HEK293T (cell line): ENCODE measurements around the gene SEMA5A.

Source experiments
- CTCF ChIA-PET: fragments of 350-600 bp; formaldehyde crosslinking; extraction: SDS; loops from one replicate; lab custom pipeline; 2021; ENCODE audit warnings: antibody characterized with exemption, inconsistent platforms; lab: Yijun Ruan, JAX
- POLR2A ChIA-PET: fragments of 350-600 bp; formaldehyde crosslinking; extraction: SDS; loops from one replicate; lab custom pipeline; 2020; ENCODE audit warnings: antibody characterized with exemption, inconsistent platforms; lab: Yijun Ruan, JAX
- DNase-seq: peaks from one replicate; pipeline ENCODE4 v3.0.0; 2012; ENCODE audit warnings: mixed read lengths; ENCODE audit errors: extremely low spot score
- ARNT ChIP-seq: fragments of 450-650 bp; IDR thresholded peaks from 2 replicates; pipeline ENCODE4 v1.6.1; 2017; ENCODE audit warnings: mild to moderate bottlenecking
- BHLHE40 ChIP-seq: fragments of 450-650 bp; IDR thresholded peaks from 2 replicates; pipeline ENCODE4 v1.6.1; 2016; ENCODE audit warnings: mild to moderate bottlenecking, moderate library complexity, borderline replicate concordance
- CTBP1 ChIP-seq: fragments of 450-650 bp; IDR thresholded peaks from 2 replicates; pipeline ENCODE4 v1.6.1; 2016; ENCODE audit warnings: borderline replicate concordance
- ELF4 ChIP-seq: fragments of 450-650 bp; IDR thresholded peaks from 2 replicates; pipeline ENCODE4 v1.6.1; 2017; ENCODE audit warnings: antibody characterized with exemption
- FOXA1 ChIP-seq: fragments of 450-650 bp; IDR thresholded peaks from 2 replicates; pipeline ENCODE4 v1.6.1; 2016; ENCODE audit warnings: mild to moderate bottlenecking
- FOXK2 ChIP-seq: fragments of 450-650 bp; IDR thresholded peaks from 2 replicates; pipeline ENCODE4 v1.6.1; 2016; ENCODE audit warnings: mild to moderate bottlenecking
- FOXM1 ChIP-seq: fragments of 450-650 bp; IDR thresholded peaks from 2 replicates; pipeline ENCODE4 v1.6.1; 2017; ENCODE audit warnings: mild to moderate bottlenecking, borderline replicate concordance
- HDGF ChIP-seq: fragments of 450-650 bp; IDR thresholded peaks from 2 replicates; pipeline ENCODE4 v1.6.1; 2017; ENCODE audit warnings: antibody characterized with exemption, borderline replicate concordance
- L3MBTL2 ChIP-seq: fragments of 450-650 bp; conservative IDR thresholded peaks from 2 replicates; pipeline ENCODE4 v1.6.1; 2016; ENCODE audit warnings: mild to moderate bottlenecking
- LEF1 ChIP-seq: fragments of 450-650 bp; IDR thresholded peaks from 2 replicates; pipeline ENCODE4 v1.6.1; 2017; ENCODE audit warnings: mild to moderate bottlenecking, borderline replicate concordance
- NFRKB ChIP-seq: fragments of 450-650 bp; IDR thresholded peaks from 2 replicates; pipeline ENCODE4 v1.6.1; 2016; ENCODE audit warnings: mild to moderate bottlenecking, moderate library complexity
- PKNOX1 ChIP-seq: fragments of 450-650 bp; IDR thresholded peaks from 2 replicates; pipeline ENCODE4 v1.6.1; 2016
- SP1 ChIP-seq: fragments of 450-650 bp; IDR thresholded peaks from 2 replicates; pipeline ENCODE4 v1.6.1; 2017
- SUZ12 ChIP-seq: fragments of 450-650 bp; IDR thresholded peaks from 2 replicates; pipeline ENCODE4 v1.6.1; 2016; ENCODE audit warnings: mild to moderate bottlenecking
- TARDBP ChIP-seq: fragments of 450-650 bp; IDR thresholded peaks from 2 replicates; pipeline ENCODE4 v1.6.1; 2016
- ZNF384 ChIP-seq: fragments of 450-650 bp; IDR thresholded peaks from 2 replicates; pipeline ENCODE4 v1.6.1; 2016

SEMA5A gene

DNA sequence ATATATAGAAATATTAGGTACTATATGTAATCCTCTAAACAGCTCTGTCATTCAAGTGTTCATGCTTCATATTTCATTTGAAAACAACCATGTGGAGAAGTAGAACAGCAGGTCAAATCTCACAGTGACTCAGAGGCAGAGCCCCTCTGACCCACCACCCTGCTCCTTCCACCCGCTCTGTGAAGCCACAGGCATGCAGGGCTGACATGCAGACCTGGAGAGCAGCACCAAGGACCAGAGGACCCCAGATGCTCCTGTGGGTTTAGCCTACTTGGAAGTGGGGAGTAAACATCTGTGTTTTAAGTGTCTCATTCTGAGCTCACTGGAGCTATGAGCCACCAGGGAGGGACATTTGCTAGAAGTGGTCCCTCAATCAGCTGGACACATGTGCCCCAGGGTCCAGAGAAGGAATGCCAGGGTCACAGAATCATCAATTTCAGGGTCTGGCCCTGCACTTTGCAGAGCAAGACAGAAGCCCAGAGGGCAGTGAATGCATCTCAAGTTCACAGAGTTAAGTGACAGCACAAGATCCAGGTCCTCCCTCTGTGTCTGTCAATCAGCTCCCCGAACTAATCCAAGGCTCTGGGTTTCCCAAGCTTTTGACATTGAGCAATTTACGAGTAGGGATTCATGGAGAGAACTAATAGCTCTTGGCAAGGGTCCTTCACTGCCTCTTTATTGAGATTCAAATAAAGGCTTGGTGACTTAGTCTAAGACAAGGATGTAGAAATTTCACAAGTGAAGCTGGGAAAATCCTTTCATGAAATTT lies 441.1 kb downstream of the SEMA5A start:
- ChIA-PET POLR2A (no interaction called here), CTCF (no interaction called here)
- no peak for DNase-seq
- no peak for TF ChIP-seq ARNT
- no peak for TF ChIP-seq ELF4
- no peak for TF ChIP-seq ZNF384
- no peak for TF ChIP-seq FOXA1
- no peak for TF ChIP-seq NFRKB
- no peak for TF ChIP-seq SUZ12
- no peak for TF ChIP-seq BHLHE40
- TF ChIP-seq PKNOX1: no peak
- no peak for TF ChIP-seq L3MBTL2
- no peak for TF ChIP-seq HDGF
- no peak for TF ChIP-seq FOXK2
- TF ChIP-seq CTBP1: no peak

GRCh38 chr5:9103290-9103689 lies 442.6 kb downstream of the SEMA5A start:
- ChIA-PET POLR2A (no interaction called here), CTCF (no interaction called here)
- TF ChIP-seq LEF1 (no peak), ARNT (no peak), CTBP1 (no peak), HDGF (no peak), FOXA1 (no peak), FOXK2 (no peak), ZNF384 (no peak), SUZ12 (no peak), NFRKB (no peak), BHLHE40 (no peak), L3MBTL2 (no peak)

GRCh38 chr5:9099689-9100088 lies 446.2 kb downstream of the SEMA5A start:
- DNase-seq: no peak
- ChIA-PET POLR2A (no interaction called here), CTCF (no interaction called here)
- TF ChIP-seq HDGF (no peak), FOXA1 (no peak), TARDBP (no peak), SP1 (no peak), ELF4 (no peak), BHLHE40 (no peak), NFRKB (no peak), LEF1 (no peak), FOXM1 (no peak), ARNT (no peak), SUZ12 (no peak), ZNF384 (no peak), PKNOX1 (no peak), L3MBTL2 (no peak), FOXK2 (no peak), CTBP1 (no peak)

More at GRCh38 chr5:9103290-9103689, 442.6 kb downstream of the SEMA5A start:
- no peak for DNase-seq

DNA sequence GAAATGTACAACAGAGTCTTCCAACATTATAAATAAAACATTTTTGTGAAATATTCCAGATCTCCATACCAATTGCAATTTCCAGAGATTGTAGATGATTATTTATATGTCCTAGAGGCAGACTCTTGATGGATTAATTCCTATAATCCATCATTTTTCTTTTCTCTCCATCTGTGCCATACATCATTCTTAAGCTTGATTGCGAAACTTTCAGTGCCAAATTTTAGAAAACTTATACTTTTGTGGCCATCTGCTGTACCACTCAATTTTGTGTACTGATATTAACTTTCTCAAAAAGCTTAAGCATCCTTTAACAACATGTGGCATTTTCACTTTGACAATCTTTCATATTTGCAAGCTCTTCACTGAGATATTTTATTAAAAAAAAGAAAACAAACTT lies 446.9 kb downstream of the SEMA5A start:
- POLR2A ChIA-PET: no interaction called here
- DNase-seq: no peak
- TF ChIP-seq SUZ12 (no peak), ZNF384 (no peak), FOXA1 (no peak), ARNT (no peak), PKNOX1 (no peak), FOXK2 (no peak), BHLHE40 (no peak)
- CTCF ChIA-PET: no interaction called here

DNA sequence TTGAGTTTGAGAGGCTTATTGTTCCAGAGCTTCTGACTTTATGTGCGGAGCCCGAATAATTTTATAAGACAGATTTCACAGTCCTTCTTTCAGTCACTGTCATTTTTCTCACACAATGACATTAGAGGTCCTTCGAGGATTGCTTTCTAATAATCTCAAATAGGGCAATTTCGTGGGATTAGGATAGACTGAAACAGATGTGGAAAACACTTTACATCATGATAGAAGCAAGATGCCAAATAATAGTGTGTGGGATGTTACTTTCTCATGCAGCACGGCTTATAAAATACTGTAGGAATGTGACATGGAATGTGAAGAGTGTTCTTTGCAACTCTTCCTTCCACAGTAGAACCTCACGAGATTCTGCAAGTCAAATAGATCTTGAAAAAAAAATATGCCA lies 451.3 kb downstream of the SEMA5A start:
- TF ChIP-seq SUZ12: no peak
- CTCF ChIA-PET: no interaction called here
- no peak for DNase-seq
- POLR2A ChIA-PET: no interaction called here

GRCh38 chr5:9091896-9092662 lies 453.8 kb downstream of the SEMA5A start:
- ChIA-PET POLR2A (no interaction called here), CTCF (no interaction called here)
- no peak for DNase-seq
- no peak for TF ChIP-seq ZNF384
